M059J (cell line): ENCODE results near the gene GFAP. TPM values are rescaled to one million over a fixed set of nuclear protein-coding genes. Genes with fewer than 3 reads are reported as not detected.
A peak's percentile ranks its signal among the peaks of the same experiment; 100 is the strongest.

Experiments
- DNase-seq: peaks from one replicate; pipeline ENCODE4 v3.0.0-alpha.2; 2012; ENCODE audit warnings: low read depth
- total RNA-seq: library from RNA; depleted of rRNA; stranded (reverse); fragments of >200 nt; shearing (Covaris generic); gene quantifications from 2 replicates; pipeline ENCODE4 v1.2.3, GENCODE V29; 2014

Gene GFAP
- total RNA-seq, 1 experiment from 2014 or later, result not detected

GRCh38 chr17:44915862-44916780 is 821 bp upstream of the GFAP start:
- peak; percentile 43 for DNase-seq

- DNase-seq, result no peak
These were observed 515 bp downstream of the GFAP start for GRCh38 chr17:44914698-44915271.

- no peak for DNase-seq
These were observed 1.2 kb downstream of the GFAP start for GRCh38 chr17:44914148-44914547.

DNA sequence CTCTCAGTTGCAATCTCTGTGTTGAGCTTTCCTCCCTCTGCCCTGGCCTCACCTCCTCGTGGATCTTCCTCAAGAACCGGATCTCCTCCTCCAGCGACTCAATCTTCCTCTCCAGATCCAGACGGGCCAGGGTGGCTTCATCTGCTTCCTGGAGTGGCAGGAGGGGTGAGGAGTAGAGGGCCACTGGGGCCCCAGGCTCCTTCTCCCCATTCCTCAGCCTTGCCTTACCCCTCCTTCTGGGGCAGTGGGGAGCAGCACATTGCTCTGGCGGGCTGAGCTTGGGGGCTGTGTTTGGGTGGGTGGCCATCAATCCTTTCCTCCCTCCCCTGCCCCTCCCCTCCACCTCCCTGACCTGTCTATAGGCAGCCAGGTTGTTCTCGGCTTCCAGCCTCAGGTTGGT is 1.6 kb downstream of the GFAP start:
- DNase-seq, result no peak

- no peak for DNase-seq
These were observed 2.3 kb downstream of the GFAP start for GRCh38 chr17:44912763-44913544.

DNA sequence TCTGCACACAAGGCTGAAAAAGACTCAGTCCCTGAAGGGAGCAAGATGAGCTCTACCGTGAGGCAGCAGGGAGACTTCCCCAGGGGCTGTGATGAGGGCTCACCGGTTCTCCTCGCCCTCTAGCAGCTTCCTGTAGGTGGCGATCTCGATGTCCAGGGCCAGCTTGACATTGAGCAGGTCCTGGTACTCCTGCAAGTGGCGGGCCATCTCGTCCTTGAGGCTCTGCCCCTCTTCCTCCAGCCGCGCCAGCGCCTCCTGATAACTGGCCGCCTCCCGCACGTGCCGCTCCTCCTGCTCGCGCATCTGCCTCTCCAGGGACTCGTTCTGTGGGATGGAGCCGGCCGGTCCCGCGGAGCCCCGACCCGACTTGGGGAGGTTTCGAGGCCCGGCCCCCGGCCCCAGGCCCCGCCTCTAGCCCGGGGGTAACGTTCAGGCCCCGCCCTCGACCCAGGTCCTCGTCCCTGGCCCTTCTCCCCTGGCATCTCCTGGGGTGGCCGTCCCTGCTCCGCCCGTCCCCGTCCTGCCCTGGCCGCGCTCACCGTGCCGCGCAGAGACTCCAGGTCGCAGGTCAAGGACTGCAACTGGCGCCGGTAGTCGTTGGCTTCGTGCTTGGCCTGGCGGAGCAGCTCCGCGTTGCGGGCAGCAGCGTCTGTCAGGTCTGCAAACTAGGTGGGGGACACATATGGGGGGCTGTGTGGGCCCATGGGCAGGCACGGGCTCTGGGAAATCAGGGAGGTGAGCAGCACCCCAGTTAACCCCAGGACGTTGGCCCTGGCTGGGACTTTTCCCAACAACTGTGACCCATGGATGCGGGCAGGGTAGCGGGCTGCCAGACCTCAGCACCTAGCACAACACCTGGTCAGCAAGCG is 3.9 kb downstream of the GFAP start:
- DNase-seq, result no peak

GRCh38 chr17:44910231-44911106 is 4.8 kb downstream of the GFAP start:
- DNase-seq, result no peak

DNA sequence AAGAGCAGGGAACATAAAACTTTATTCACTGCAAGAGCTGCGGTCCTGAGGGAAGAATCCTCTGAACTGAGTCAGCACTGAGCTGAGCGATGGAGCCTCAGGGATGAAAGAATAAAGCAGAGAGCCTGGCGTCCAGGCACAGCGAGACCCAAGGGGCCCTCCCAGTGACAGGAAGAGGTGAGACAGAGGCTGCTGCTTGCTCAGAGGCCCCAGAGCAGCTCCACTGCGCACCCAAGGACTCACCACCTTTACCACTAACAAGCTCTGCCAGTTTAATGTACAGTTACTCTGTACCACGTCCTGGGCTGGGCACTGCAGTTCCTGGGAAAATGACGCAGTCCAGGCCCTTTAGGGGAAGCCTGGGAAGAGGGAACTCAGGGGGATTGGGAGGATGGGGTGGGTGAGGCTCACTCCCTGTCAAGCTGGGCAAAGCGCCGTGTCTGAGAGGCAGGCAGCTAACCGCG is 5.6 kb downstream of the GFAP start:
- DNase-seq, result peak; percentile 94

DNA sequence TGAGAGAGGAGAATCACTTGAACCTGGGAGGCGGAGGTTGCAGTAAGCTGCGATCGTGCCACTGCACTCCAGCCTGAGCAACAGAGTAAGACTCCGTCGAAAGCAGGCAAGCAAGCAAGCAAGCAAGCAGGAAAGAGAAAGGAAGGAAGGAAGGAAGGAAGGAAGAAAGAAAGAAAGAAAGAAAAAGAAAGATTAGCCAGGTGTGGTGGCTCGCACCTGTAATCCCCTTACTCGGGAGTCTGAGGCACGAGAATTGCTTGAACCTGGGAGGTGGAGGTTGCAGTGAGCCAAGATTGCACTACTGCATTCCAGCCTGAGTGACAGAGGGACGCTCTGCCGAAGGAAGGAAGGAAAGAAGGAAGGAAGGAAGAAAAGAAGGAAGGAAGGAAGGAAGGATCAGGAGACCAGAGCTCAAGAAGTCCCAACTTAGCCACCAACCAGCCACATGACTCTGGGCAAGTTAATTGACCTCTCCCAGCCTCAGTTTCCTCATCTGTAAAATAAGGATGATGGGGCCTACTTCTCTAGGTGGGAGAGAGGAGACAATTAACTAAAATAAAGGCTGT is 6.5 kb downstream of the GFAP start:
- DNase-seq, result no peak

GRCh38 chr17:44907729-44908470 is 7.4 kb downstream of the GFAP start:
- DNase-seq, result no peak

DNA sequence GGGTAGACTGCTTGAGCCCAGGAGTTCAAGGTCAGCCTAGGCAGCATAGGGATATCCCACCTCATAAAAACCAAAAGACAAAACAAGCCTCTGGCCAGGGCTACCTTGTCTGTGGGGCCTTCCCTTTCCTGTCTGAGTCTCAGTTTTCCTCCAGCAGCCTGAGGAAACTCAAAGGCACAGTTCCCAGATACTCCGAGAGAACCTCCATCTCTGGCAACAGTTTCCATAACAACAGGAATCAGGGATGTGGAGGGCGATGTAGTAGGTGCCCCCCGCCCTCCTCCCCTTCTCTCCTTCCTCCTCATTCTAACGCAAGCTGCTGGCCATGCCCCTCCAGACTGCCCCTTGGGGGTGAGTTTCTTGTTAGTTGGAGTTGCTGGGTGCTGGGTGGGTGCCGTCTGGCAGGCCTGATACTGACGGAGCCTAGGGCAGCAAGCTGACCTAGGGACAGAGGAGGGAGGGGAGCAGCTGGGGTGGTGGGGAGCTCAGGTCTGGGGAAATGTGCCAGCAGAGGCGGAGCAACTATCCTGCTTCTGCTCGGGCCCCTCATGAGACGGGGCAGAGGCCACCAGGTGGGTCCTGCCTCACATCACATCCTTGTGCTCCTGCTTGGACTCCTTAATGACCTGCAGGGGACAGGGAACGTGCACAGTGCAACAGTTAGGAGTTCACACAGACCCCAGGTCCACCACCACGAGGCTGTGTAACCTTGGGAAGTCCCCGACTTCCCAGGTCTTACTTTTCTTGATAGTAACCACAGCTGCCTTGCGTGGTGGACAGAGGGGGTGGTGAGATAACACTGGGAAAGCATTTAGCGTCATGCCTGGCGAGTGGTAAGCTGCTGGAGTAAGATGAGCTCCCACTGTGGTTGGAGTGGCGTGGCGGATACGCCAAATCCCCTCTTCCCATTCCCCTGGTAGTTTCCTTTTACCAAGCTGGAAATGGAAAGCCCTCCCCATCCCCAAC is 8.3 kb downstream of the GFAP start:
- DNase-seq, result no peak

DNA sequence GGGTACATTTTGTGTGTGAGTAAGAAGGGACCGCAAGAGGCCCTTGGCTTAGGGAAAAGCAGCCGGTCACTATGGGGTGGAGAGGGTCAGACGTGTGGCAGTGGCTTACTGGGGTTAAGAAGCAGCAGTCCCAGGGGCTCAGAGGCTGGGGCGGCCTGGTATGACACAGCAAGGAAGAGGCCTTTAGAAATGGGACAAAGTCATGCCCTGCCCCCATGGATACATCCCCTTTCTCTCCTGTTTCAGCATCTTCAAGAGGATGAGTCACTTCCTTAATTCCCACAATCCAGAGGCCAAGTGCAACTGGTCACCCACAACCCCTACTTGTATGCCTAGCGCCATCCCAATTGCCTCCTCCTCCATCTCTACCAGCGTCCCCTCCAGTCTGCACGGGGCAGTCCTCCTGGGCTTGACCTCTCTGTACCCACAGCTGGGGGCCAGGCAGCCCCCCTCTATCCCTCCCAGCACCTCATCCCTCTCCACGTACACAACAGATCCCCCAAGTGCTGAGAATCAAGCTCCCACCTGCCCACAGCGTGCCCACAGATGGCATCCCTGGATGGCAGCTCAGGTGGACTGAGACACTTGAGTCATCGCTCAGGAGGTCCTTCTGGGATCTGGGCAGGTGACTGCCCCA is 9.2 kb downstream of the GFAP start:
- peak; percentile 97 for DNase-seq

DNA sequence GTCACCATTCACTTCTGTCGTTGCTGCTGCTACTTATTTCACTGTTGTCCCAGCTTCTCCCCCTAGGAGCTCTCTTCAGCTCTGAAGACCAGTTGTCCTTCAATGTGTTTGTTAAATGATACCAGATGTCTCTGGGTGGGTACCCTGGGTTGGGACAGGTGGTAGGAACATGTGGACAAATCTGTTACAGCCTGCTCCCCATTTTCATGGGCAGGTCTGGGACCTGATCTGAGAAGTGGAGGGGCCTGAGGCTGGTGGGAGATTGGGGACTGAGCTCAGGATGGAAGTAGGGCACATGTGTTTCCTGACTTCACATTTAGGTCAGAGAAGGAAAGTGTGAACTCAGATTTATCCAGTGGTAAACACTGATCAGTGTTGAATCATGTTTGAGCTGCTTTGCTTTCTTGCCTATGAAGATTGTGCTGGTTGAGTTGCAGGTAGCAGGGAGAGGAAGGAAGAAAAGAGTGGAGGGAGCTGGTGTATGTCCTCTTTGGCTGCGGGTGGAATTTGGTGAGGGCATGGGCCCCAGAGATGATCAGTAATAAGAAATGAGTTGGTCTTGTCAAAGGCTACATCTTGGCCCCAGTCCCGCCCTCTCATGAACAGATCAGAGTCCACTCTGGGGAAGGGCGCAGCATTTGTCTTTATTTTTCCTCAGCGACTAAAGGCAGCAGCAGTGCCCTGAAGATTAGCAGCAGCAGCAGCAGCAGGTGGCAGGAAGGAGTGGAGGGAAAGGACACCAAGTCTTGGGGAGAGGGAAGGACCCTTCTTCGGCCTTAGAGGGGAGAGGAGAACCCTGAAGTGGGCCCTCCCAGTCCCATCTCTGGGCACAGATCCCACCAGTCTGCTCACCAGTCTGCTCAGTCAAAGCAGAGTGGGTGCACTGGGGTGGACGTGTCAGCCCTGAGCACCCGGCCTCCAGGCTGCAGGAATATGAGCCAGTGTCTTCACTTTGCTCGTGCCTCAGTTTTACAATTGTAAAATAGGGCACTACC is 10.0 kb downstream of the GFAP start:
- no peak for DNase-seq

DNA sequence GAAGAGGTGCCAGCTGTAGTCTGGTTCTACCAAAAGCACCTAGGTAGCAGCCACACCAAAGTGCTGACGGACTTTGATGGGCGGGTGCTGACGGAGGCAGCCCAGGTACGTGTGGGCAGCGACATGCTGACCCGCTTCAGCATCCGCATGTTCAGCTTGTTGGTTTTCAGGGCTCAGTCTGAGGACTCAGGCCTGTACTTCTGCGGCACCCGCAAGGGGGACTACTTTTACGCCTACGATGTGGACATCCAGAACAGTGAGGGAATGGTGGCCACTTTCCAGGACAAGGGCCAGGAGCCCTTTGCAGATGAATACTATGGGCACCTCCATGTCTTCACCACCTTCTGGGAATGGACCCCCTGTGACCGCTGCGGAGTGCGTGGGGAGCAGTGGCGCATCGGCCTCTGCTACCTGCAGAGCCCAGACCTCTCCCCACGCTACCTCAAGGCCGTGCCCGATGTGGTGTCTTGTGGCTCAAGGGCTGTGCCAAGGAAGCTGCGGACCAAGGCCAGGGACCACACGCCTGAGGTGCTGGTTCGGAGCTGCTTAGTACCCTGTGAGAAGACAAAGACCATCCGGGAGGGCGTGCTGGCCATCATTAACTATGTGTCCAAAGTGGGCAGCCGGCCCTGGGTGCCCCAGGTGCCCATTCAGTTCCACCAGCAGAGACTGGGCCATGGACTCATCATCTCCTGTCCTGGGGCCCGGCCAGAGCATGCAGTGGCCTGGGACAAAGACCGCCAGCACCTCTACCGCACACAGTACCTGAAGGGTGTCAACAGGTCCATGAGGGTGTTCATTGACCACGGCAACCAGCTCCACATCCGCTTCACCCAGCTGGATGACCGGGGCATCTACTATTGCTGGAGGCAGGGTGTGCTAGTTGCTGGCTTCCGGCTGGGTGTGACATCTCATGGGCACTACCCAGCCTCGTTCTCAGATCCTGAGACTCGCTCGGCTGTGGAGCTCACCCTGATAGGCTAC is 11.0 kb downstream of the GFAP start:
- DNase-seq, result no peak

DNA sequence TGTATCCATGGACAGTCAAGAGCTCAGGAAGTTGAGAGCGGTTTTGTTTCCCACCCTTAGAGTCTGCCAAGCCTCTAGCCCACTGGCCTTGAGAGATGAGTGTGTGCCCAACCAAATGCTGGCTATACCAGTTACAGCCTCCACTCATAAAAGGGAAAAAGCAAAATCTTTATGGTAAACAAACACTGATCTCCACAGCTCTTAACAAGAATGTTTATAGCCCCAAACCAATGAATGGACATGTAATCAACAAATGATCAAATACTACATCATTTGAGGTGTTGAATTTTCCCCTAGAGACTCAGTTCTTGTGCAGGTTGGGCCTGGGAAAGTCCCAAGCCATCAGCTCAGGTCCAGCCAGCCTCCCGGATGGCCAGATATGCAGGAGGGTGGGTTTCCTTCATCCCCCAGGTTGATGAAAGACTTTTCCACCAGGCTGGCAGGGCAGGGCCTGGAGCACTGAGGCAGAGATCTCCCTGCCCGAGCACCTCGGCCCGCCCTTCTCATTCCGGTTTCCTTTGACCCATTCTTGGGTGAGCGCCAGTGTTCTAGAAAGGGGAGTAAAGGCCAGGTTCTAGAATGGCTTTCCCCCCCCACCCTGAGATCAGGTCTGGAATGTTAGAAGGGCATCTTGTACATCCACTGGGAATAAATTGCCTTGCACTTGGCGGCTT is 12.2 kb downstream of the GFAP start:
- DNase-seq, result no peak
